RCC 7860 (cell line): ENCODE measurements around the gene LINGO3.

Experiments
- DNase-seq: peaks from one replicate; pipeline ENCODE4 v3.0.0-alpha.2; 2015; ENCODE audit warnings: low spot score
- FAIRE-seq: peaks from 2 replicates; lab custom pipeline; 2012; peaks lifted over from hg19 to GRCh38; lab: Jason Lieb, UNC

The LINGO3 gene

GRCh38 chr19:2328401-2329148 is 20.6 kb upstream of the LINGO3 start, which contains the start of the genes LSM7 and SPPL2B:
LSM7 (minus strand) TSS chr19:2328586; CDS start chr19:2328566, 20 bp downstream.
SPPL2B (plus strand) TSS chr19:2328684; CDS start chr19:2328710, 26 bp downstream.
- FAIRE-seq (no peak), DNase-seq (peak; percentile 77)

GRCh38 chr19:2327773-2328400 is 19.9 kb upstream of the LINGO3 start:
- peak; percentile 84 for FAIRE-seq
- peak; percentile 83 for DNase-seq

GRCh38 chr19:2326699-2327360 is 18.9 kb upstream of the LINGO3 start:
- no peak for DNase-seq
- no peak for FAIRE-seq

- no peak for DNase-seq
- no peak for FAIRE-seq
Observed at GRCh38 chr19:2325281-2326046, 17.5 kb upstream of the LINGO3 start.

GRCh38 chr19:2324220-2324948 is 16.4 kb upstream of the LINGO3 start:
- FAIRE-seq (peak; percentile 82), DNase-seq (peak; percentile 49)

- FAIRE-seq (no peak), DNase-seq (no peak)
Observed at GRCh38 chr19:2323707-2324106, 15.8 kb upstream of the LINGO3 start.

- DNase-seq (no peak), FAIRE-seq (no peak)
Observed at GRCh38 chr19:2321565-2322283, 13.8 kb upstream of the LINGO3 start.

- FAIRE-seq: no peak
- DNase-seq: no peak
Observed at GRCh38 chr19:2320939-2321338, 13.0 kb upstream of the LINGO3 start.

GRCh38 chr19:2320049-2320448 is 12.1 kb upstream of the LINGO3 start:
- no peak for FAIRE-seq
- DNase-seq: no peak

GRCh38 chr19:2319551-2319950 is 11.6 kb upstream of the LINGO3 start:
- no peak for FAIRE-seq
- DNase-seq: no peak

GRCh38 chr19:2318923-2319322 is 11.0 kb upstream of the LINGO3 start:
- DNase-seq (no peak), FAIRE-seq (no peak)

- no peak for FAIRE-seq
- no peak for DNase-seq
Observed at GRCh38 chr19:2317756-2318155, 9.8 kb upstream of the LINGO3 start.

- no peak for FAIRE-seq
- DNase-seq: no peak
Observed at GRCh38 chr19:2317300-2317699, 9.3 kb upstream of the LINGO3 start.

- DNase-seq (peak; percentile 26), FAIRE-seq (no peak)
Observed at GRCh38 chr19:2315818-2316353, 7.9 kb upstream of the LINGO3 start.

- DNase-seq (no peak), FAIRE-seq (no peak)
Observed at GRCh38 chr19:2315121-2315817, 7.3 kb upstream of the LINGO3 start.

- DNase-seq: no peak
- FAIRE-seq: no peak
Observed at GRCh38 chr19:2312820-2313501, 5.0 kb upstream of the LINGO3 start.

GRCh38 chr19:2311093-2311492 is 3.1 kb upstream of the LINGO3 start:
- DNase-seq: no peak

GRCh38 chr19:2309734-2310362 is 1.9 kb upstream of the LINGO3 start:
- peak; percentile 94 for FAIRE-seq
- peak; percentile 97 for DNase-seq

More at GRCh38 chr19:2311093-2311492, 3.1 kb upstream of the LINGO3 start:
- FAIRE-seq: no peak
